Stimulated activated naive CD4-positive, alpha-beta T cell treated with Interleukin-2 at 50 U/mL for 16 hours (primary cell): Measurements from ENCODE around the gene MORN1.

Experiments used
- DNase-seq: peaks from one replicate; lab custom pipeline; 2025; lab: John Stamatoyannopoulos, UW

Gene MORN1

DNA sequence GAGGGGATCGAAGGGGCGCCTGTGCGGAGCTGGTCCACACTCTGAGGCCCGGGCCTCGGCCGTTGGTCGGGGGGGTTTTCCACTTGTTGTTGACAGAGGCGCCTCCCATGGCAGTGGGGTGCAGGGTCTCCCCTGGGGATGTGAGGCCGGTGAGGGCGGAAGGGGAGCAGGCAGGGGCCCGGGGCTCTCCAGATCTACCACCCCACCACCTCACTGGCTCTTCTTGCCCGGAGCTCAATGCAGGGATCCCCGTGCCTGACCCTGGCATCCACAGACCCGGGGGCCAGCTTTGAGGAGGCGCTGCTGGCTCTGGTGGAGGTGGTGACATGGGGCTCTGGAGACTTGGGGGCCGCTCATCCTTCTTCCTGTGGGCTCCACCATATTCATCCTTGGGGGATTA lies 28.1 kb upstream of the MORN1 start:
- DNase-seq, result no peak

DNA sequence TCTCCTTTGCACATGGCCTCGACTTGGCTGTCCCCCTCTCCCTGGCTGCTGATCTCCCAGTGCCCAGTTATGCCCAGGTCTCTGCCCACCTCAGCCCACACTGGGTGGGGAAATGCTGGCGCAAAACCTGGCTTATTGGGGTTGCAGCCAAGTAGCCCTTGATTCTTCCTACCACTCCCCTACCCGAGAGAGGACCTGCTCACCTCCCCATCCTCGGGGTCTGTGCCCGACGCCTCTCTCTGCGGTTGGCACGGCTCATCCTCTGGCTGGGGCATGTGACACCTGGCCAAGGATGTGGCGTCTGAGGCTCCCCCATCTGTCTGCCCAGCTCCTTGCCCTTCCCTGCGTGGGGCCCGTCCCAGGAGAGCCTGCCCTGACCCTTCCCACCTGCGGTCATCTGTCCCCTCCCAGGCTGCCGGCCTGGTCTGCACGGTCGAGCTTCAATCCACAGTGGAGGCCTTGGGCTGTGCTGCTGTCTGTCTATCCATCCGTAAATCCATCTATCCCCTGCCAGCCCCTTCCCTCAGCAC lies 27.5 kb upstream of the MORN1 start:
- DNase-seq, result no peak

DNA sequence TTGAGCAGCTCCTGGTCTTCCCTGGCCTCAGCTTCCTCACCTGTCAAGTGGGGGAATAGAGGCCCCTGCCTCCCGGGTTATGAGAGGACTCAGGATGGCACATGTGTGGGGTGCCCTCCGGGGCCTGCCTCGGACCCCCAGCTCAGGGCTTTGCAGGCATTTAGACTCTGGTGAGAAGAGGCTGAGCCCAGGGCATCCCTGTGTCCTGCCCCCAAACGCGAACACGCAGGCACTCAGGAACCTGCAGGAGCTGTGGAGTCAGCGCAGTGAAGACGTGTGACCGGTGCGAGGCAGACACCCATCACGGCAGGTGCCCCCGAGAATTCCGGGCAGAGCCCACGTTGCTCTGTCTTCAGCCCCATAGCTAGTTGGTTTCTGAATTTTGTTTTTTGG lies 26.5 kb upstream of the MORN1 start:
- DNase-seq, result no peak

GRCh38 chr1:2417083-2417832 lies 25.9 kb upstream of the MORN1 start:
- DNase-seq, result no peak

DNA sequence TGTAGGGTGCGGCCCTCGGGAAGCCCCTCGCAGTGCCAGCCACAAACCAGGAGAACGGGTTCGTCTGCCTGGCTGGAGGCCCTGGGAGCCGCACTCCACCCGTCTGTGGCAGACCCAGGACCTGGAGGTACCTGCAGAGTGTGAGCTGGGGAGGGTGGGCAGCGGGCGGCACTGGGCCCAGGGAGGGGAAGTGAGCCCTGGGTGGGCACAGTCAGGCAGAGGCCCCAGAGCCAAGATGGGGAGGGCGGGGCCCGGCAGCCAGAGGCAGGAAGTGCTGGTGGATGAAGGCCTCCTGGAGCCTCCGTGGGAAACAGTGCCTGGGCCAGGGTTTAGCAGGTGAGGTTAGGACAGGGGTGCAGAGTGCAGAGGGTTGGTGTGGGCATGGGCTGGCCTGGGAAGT lies 25.0 kb upstream of the MORN1 start:
- DNase-seq, result peak; percentile 27

DNA sequence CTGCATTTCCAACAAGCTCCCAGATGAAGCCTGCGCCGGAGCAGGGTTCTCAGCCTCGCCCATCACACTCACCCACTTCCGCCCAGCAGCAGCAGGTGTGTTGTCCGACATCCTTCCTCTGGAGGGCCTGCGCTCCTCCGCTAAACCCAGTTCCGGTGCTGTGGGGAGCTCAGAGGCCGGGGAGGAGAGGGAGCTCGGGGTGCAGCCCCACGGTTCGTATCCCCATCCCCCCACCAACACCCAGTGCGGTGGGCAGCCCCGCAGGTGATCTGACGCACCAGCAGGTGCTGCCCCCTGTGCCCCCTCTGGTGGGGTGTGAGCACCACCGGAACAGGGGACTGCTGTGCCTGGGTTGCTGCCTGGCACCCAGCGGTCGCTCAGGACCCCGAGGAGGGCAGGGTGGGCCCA lies 24.5 kb upstream of the MORN1 start:
- peak; percentile 35 for DNase-seq

DNA sequence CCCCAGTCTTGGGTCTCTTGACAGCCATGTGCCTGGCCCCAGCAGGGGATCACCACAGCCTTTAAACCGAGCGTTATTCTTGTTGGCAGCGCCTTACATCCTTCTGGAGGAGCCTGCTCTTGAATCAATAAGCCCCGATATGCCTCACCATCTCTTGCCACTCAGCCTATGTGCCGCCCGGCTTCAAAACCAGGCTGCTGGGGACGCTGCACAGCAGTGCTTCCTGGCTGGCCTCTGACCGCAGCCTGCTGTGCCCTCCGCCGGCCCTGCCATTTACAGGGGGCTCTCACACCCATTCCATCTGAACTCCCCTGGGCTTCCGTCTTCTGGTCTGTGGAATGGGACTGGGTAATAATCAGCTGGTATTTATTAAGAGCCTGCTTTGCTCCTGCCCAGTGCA lies 24.0 kb upstream of the MORN1 start:
- DNase-seq, result no peak

DNA sequence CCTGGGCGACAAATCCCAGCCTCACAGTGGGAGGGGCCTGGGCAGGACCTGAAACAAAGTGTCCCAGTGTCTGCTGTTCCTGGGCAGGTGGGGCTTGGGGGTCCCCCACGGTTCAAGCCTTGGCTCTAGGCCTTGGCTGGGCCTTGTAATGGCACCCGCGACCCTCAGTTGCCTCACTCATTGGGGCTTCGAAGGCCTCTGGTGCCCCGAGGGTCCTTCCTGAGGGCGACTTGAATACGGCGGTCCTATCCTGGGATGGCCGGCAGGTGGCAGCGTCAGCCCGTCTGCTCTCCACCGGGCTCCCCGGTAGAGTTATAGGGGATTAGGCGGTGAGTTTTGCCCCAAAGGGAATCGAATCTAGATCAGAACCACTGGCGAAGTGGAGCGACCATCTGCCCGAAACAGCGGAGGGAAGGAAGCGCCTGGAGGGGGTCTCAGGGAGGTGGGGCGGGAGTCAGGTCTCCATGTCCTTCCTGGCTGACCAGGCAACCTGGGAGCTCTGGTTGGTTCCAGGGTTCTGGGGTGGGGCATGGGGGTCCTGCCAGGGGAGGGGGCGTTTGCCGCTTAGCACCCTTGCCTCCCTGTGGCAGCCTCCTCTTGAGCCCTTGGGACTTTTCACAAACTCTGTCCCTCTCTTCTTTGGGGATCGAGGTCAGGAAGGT lies 23.1 kb upstream of the MORN1 start:
- DNase-seq, result peak; percentile 75

- peak; percentile 3 for DNase-seq
Observed at GRCh38 chr1:2413495-2414296, 22.3 kb upstream of the MORN1 start.

- no peak for DNase-seq
Observed at GRCh38 chr1:2412773-2413494, 21.6 kb upstream of the MORN1 start.

DNA sequence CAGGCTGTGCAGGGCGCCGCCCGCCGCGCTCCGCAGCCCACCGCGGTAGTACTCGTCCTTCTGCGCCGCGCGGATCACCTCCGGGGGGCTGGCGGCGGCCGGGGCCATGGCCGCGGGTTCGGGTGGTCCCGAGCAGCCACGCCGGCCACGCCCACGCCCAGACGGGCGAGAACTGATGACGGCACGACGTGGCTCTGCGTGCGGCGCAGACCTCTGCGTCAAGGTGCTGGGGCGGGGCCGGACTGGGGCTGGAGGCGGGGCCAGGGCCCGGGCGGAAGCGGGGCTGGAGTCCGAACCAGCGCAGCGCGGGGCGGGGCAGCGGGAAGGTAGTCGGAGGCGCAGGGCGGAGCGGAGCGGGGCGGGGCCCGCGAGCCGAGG lies 21.0 kb upstream of the MORN1 start, which contains the start of gene PEX10:
Gene PEX10 (minus strand): TSS at position 170 of the 378 bp plus-strand sequence. CDS start 62 bp downstream, at position 108.
- DNase-seq, result peak; percentile 98

- no peak for DNase-seq
Observed at GRCh38 chr1:2411801-2412394, 20.5 kb upstream of the MORN1 start.

DNA sequence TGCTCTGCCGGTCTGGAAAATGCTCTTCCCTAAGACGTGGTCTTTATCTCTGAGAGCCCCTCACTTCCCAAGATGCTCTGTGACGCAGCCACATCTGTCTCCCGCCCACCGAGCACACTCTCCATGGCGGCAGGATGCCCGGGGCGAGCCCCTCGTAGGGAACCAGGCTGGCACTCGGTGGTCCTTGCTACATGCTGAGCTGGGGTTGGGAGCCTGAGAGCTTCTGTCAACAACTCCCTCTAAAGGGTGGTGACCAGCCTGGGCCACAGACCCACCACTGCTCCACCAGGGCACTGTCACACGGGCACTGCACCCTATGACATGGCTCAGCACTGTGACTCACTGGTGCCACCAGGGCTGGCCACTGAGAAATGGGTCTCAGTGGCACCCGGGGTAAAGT lies 18.4 kb upstream of the MORN1 start:
- DNase-seq, result no peak

- no peak for DNase-seq
Observed at GRCh38 chr1:2408859-2409276, 17.5 kb upstream of the MORN1 start.

- no peak for DNase-seq
Observed at GRCh38 chr1:2408456-2408855, 17.1 kb upstream of the MORN1 start.

- no peak for DNase-seq
Observed at GRCh38 chr1:2407991-2408275, 16.6 kb upstream of the MORN1 start.

GRCh38 chr1:2407166-2407990 lies 16.0 kb upstream of the MORN1 start:
- no peak for DNase-seq

DNA sequence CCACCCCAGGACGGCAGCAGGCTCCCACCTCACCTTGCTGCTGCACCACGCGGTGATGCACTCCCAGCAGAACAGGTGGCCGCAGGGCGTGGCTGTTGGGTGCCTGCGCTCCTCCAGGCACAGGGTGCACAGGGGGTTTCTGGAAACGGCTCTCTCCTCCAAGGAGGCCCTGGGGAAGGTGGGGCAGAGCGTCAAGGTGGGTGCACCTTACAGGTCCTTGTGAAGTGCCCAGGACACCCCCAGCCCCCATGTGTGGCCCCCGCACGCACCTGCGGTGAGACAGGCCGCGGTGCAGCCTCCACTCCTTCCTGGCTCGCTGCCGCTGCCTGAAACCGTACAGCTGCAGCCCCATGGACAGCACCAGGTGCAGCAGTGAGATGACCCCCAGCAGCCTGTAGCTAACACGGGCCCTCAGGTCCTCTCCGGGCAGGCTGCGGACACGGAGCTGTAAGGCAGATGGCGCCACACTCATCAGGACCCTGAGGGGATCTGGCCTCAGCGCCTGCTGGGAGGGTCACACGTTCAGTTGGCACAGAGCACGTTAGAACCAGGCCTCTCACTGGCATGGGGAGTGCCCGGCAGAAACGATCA lies 15.2 kb upstream of the MORN1 start:
- DNase-seq, result no peak

GRCh38 chr1:2405588-2406295 lies 14.4 kb upstream of the MORN1 start:
- no peak for DNase-seq
